ENCODE measurements around the gene ZNF541.
"Not testable (repeated sequence)": the region's sequence is repeated elsewhere in the genome, so short reads cannot be mapped to it uniquely, and the experiment has no call there.

DNA sequence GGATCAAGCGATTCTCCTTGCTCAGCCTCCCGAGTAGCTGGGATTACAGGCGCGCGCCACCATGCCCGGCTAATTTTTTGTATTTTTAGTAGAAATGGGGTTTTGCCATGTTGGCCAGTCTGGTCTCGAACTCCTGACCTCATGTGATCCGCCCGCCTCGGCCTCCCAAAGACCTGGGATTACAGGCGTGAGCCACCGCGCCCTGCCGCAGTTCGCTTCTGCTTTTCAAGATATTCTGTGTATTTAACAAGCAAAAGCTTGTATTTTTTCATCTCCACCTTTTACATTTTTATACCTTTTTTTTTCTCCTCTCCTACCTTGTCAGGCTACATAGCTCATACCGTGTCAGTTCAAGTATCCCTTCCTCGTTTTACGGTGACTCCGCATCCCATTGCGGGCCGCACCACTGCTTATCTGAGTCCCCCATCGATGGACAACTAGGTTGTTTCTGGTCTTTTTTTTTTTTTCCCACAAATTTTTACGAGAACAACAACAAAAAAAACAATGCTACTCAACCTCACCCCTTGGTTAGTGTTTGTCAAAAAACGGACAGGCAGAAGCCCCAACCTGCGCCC, 26.8 kb upstream of the ZNF541 start:
- TF ChIP-seq, protein P1, sequence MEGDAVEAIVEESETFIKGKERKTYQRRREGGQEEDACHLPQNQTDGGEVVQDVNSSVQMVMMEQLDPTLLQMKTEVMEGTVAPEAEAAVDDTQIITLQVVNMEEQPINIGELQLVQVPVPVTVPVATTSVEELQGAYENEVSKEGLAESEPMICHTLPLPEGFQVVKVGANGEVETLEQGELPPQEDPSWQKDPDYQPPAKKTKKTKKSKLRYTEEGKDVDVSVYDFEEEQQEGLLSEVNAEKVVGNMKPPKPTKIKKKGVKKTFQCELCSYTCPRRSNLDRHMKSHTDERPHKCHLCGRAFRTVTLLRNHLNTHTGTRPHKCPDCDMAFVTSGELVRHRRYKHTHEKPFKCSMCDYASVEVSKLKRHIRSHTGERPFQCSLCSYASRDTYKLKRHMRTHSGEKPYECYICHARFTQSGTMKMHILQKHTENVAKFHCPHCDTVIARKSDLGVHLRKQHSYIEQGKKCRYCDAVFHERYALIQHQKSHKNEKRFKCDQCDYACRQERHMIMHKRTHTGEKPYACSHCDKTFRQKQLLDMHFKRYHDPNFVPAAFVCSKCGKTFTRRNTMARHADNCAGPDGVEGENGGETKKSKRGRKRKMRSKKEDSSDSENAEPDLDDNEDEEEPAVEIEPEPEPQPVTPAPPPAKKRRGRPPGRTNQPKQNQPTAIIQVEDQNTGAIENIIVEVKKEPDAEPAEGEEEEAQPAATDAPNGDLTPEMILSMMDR (IDR thresholded peaks at IDR 0.05 in 8 of 11, conservative IDR thresholded peaks at IDR 0.05 in 3 of 11): peak in 1 of 11 experiments; percentile 4
- not testable (repeated sequence) for TF ChIP-seq POLR2AphosphoS5, POLR2A (IDR thresholded peaks at IDR 0.05)
